Mononuclear cell (primary cell): Measurements from ENCODE around the gene IL17B. TPM values are rescaled to one million over a fixed set of nuclear protein-coding genes. Genes with fewer than 3 reads are reported as not detected.

Experiments used
- H3K27me3 ChIP-seq: 2 replicates; pipeline ENCODE4 v1.6.0; 2011; ENCODE audit warnings: low read length, control low read depth; ENCODE audit not compliant: insufficient read depth
- H3K4me1 ChIP-seq: 2 replicates; pipeline ENCODE4 v1.5.1; 2011; ENCODE audit warnings: mild to moderate bottlenecking, low read length, control low read depth; ENCODE audit not compliant: insufficient read depth
- H3K4me3 ChIP-seq: 2 replicates; pipeline ENCODE4 v1.5.1; 2011; ENCODE audit warnings: mild to moderate bottlenecking, low read length, moderate library complexity
- H3K9me3 ChIP-seq: 2 replicates; pipeline ENCODE4 v1.5.1; 2011; ENCODE audit warnings: low read depth, mild to moderate bottlenecking, control low read depth, low read length
- total RNA-seq: library from RNA; depleted of rRNA; stranded (reverse); fragments of >200 nt; gene quantifications from one replicate; pipeline ENCODE4 v1.2.3, GENCODE V29; 2012

Gene IL17B
- total RNA-seq, 1 donor, result not detected

DNA sequence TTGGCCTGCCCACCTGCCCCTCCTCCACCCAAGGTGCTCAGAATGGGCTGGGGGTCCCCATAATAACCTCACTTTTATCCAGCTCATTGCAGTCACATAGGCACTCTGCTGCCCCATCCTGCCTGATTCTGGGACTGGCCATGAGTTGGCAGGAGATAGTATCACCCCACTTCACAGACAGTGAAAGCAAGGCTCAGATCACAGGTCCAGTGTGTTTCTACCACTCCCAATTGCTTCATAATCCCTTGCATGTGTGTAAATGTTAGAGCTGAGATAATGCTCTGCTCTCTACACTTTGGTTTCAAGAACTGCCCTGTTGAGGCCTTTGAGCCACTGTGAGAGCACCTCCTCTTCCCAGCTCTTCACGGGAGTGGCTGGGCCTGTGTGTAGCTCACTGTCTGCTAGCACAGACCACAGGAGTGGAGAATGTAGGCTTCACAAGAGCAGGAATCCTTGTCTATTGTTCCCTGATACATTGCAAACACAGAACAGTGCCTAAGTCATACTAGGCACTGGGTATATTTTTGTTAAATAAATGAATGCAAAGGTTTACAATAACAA lies 12.8 kb downstream of the IL17B start:
- H3K4me3 ChIP-seq, result no peak overlapping the region
- no peaks in the 10 kb centered on the region for H3K27me3 ChIP-seq
- H3K4me1 ChIP-seq, result peaks cover 5% of the 10 kb centered on the region
- no peaks in the 10 kb centered on the region for H3K9me3 ChIP-seq

DNA sequence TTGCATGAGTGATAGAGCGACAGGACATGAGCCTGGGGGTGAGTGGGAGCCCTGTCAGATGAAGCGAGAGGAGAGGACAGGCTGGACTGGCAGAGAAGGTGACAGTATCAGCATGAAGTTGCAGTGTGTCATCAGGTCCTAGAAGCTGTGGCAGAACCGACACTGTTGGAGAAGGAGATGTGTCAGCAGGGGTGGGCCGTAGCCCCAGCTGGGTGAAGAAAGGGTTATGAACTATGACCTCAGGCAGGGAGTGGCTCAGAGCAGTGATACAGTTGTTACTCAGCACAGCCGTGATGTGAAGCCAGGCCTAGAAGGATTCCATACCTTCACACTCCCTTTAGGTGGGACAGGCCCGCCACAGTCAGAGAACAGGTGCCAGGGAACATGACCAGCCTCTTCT lies 13.7 kb downstream of the IL17B start:
- Histone ChIP-seq H3K4me3 (no peak overlapping the region), H3K9me3 (no peaks in the 10 kb centered on the region), H3K4me1 (peaks cover 13% of the 10 kb centered on the region)

DNA sequence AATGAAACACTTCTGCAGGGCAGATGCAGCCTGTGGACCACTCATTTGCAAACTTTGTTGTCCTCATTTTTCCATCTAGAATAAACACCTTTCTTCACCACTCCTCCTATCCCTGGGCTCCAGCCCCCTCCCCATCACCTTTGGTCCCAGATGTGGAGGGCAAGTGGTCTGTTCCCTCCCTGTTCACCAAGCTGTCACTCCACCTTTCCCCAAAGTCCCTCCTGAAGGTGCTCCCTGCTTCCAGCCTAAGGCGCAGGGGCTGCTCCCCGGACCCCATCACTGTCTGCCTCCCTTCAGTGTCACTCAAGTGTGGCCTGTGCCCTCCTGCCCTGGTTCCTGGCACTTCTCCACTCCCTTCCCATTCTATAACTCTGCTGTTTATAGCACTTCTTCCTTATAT lies 14.4 kb downstream of the IL17B start:
- no peak overlapping the region for H3K4me3 ChIP-seq
- H3K9me3 ChIP-seq, result no peaks in the 10 kb centered on the region
- H3K4me1 ChIP-seq, result peaks cover 20% of the 10 kb centered on the region

More for the DNA sequence above, 13.7 kb downstream of the IL17B start:
- H3K27me3 ChIP-seq, result no peaks in the 10 kb centered on the region

DNA sequence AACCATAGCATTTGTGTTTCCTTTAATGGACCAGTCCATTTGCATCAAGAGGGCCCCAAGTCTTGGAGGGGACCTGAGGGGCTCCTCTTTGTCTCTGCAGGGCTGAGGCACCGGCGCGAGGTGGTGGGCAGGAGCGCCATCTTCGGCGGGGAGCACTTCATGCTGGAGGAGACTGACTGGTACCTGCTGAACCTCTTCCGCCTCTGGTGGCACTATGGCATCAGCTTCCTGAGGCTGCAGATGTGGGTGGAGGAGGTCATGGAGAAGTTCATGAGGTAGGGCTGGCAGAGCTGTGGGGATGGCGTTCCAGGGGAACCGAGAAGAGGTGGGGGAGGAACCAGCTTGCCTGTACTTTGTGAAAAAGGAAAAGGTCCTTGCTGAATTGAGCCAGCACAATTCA lies 15.2 kb downstream of the IL17B start:
- H3K4me3 ChIP-seq, result no peak overlapping the region
- no peaks in the 10 kb centered on the region for H3K27me3 ChIP-seq
- peaks cover 28% of the 10 kb centered on the region for H3K4me1 ChIP-seq
- H3K9me3 ChIP-seq, result no peaks in the 10 kb centered on the region

More for the DNA sequence above, 14.4 kb downstream of the IL17B start:
- no peaks in the 10 kb centered on the region for H3K27me3 ChIP-seq

DNA sequence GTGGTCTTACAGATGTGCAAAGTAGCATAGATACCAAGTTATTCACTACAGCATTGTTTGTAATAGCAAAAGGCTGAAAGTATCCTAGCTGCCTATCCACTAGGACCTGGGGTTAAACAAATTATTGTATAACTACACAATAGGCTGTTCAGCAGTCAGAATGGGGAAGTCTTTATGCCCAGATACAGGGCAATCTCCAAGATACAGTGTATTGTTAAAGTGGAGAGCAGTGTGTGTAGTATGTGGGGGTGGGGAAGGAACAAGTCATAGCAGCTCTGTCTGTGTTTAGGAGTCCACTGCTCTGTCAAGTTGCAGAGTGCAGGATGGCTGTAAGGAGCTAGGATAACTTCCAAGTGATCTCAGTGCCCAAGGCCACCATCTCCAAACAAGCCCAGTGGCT lies 15.7 kb downstream of the IL17B start:
- Histone ChIP-seq H3K4me1 (peaks cover 34% of the 10 kb centered on the region), H3K4me3 (no peak overlapping the region), H3K9me3 (no peaks in the 10 kb centered on the region), H3K27me3 (no peaks in the 10 kb centered on the region)

DNA sequence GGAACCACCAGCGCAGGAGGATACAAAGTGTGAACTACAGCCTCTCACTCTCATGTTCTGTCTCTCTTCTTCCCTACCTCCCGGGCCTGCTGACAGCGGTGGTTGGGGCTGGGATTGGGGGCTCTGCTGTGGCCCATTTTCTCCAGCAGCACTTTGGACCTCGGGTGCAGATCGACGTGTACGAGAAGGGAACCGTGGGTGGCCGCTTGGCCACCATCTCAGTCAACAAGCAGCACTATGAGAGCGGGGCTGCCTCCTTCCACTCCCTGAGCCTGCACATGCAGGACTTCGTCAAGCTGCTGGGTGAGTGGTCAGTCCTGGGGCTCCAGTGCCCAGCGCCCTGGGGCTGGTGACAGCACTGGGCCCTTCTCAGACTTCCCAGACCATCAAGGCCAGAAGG lies 16.6 kb downstream of the IL17B start:
- Histone ChIP-seq H3K27me3 (no peaks in the 10 kb centered on the region), H3K4me3 (no peak overlapping the region), H3K4me1 (peaks cover 35% of the 10 kb centered on the region), H3K9me3 (no peaks in the 10 kb centered on the region)

DNA sequence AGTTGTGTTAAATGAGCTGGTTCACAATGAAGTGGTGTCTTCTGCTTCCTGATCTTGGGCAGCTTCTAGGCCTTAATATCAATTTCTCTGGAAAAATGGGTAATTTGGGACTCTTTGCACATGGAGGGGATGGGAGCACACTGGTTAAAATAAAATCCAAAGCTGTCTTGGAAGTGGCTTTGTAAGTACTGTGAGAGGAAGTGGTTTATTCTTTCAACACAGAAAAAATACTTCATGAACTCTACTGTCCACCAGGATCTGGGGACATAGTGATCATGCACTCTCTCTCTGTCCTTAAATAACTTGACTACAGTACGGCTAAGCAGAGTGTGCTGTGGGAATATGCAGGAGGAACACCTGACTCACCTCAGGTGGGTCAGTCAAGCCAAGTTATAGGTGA lies 18.8 kb downstream of the IL17B start:
- H3K4me1 ChIP-seq, result peaks cover 41% of the 10 kb centered on the region
- no peaks in the 10 kb centered on the region for H3K9me3 ChIP-seq
- H3K4me3 ChIP-seq, result no peak overlapping the region
- no peaks in the 10 kb centered on the region for H3K27me3 ChIP-seq

DNA sequence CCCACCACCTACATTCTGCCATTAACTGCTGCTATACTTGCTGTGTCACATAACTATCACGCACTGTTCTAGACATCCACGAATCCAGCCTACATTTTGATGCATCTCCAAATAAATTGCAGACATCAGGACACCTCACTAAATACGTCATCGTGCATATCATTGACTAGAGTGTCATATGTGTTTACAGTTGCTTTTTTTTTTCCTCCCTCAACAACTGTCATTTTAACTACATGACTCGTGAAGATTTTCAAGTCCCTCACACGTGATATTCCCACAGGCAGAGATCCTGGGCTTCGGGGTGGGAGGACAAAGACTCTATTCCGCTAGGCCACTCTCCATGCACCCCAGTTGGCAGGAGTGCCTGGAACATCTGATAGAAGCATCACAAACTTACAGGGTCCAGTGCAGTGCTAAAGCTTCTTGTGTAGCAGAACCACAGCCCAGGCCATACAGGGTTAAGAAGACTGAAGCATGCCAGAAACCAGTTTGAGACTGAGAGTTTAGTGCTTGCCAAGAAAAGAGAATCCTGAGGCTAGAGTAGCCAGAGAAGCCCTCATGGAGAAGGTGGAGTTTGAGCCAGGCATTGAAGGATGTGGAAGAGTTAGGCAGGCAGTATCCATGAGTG lies 20.1 kb downstream of the IL17B start:
- Histone ChIP-seq H3K4me1 (peaks cover 41% of the 10 kb centered on the region), H3K27me3 (no peaks in the 10 kb centered on the region), H3K9me3 (no peaks in the 10 kb centered on the region), H3K4me3 (no peak overlapping the region)

DNA sequence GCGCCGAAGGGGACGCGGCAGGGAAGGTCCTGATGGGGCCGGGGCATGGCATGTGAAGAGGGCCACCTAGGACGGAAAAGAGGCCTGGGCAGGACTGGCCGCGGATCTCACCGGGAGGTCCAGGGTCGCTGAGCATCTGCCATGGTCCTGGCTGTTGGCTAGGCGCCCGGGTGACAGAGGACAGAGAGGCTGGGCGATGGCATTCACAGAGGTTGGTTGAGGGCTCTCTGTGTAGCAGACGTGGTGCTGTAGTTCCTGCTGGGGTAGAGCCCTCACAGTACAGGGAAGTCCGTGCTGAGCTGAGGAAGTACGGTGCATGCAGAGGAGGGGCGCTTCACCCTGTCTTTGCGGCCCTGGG lies 20.8 kb downstream of the IL17B start:
- Histone ChIP-seq H3K4me1 (peaks cover 41% of the 10 kb centered on the region), H3K27me3 (no peaks in the 10 kb centered on the region), H3K9me3 (no peaks in the 10 kb centered on the region), H3K4me3 (peak overlapping the region; percentile 70)

DNA sequence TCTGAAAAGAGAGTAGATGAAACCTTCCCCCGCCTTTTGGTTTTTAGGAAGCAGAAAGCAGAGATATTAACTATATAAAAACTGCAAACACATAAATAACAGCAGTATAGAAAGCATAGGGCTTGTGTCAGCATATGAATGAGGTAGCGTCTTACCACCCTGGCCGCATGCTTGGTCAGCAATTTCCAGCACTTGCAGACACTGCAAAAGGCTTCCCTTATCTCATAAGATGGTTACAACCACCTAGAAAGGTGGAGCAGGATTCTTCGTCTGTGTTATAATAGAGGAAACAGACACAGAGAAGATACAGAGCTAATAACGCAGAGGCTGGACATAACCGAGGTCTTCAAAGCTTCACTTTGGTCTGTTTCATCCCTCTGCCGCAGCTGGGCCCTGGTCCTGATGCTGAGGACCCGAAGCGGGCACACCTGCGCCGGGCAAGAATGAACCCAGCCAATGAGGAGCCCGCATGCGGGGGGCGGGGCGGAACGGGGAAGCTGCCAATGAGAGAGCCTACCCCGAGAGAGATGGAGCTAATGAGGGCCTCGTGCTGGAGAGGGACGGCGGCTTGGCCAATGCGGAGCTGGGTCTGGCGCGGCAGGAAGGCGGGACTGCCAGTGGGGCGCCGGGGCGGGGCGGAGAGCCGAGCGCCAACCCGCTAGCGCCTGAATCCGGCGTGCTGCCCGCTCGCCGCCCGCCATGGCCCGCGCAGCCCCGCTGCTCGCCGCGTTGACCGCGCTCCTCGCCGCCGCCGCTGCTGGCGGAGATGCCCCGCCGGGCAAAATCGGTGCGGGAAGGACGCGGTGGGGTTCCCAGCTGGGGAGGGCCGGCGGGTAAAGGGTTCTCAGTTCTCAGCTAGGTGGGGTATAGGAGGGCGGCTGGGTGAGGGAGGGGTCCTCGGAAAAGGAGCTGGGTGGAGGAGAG lies 21.5 kb downstream of the IL17B start, which contains the start of gene PCYOX1L:
Gene PCYOX1L, plus strand, starts transcription at position 677 of the 924 bp plus-strand sequence. Its CDS starts 23 bp downstream, at position 700.
- peak within 1 kb of the TSS; percentile 70 for H3K4me3 ChIP-seq
- H3K9me3 ChIP-seq, result no peaks in the 10 kb centered on the region
- H3K27me3 ChIP-seq, result no peaks in the 10 kb centered on the region
- H3K4me1 ChIP-seq, result peaks cover 41% of the 10 kb centered on the region

DNA sequence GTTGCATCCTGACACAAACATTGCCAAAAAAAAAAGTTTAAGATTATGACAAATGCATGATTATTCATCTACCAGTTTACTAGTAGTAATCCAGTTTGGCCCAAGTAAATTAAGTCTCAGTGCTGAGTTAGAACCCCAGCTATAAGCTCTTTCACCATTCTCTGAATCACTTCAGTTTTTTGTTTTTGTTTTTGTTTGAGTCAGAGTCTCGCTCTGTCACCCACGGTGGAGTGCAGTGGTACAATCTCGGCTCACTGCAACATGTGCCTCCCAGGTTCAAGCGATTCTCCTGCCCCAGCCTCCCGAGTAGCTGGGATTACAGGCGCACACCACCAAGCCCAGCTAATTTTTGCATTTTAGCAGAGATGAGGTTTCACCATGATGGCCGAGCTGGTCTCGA lies 22.7 kb downstream of the IL17B start:
- Histone ChIP-seq H3K9me3 (no peaks in the 10 kb centered on the region), H3K4me1 (peaks cover 41% of the 10 kb centered on the region), H3K27me3 (no peaks in the 10 kb centered on the region), H3K4me3 (no peak overlapping the region)

DNA sequence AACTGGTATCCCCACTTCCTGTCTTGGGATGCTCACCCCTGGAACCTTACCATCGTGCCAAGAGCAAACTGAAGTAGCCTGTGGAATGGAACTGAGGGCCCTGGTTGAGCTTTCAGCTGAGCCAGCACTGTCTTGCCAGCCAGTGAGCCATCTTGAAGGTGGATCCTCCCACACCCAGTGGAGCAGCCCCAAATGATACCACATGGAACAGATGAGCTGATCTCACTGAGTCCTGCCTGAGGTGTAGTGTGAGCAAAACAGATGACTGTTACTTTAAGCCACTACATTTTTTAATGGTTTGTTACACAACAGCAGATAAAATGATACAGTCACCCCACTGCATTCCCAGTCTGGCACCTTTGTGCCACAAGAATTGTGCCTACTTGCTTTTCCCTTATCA lies 23.4 kb downstream of the IL17B start:
- Histone ChIP-seq H3K4me3 (no peak overlapping the region), H3K4me1 (peaks cover 34% of the 10 kb centered on the region), H3K9me3 (no peaks in the 10 kb centered on the region), H3K27me3 (no peaks in the 10 kb centered on the region)

DNA sequence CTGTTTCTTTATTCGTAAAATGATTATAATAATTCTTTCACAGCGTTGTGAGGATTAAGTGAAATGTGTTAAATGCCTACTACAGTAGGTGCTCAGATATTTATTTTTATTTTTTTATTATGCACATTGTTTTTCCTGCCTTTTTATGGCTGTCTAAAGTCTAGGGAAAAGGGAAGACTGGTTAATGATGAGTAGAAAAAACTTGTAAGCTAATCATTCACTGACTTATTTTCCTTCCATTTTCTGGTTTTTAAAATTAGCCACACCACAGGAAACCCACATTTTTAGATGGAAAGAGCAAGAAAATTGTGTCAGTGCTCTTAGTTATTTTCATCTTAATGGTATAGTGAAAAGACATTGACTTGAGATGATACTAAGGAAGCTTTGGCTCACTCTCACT lies 25.2 kb downstream of the IL17B start:
- Histone ChIP-seq H3K9me3 (no peaks in the 10 kb centered on the region), H3K27me3 (no peaks in the 10 kb centered on the region), H3K4me3 (no peak overlapping the region), H3K4me1 (peaks cover 22% of the 10 kb centered on the region)

DNA sequence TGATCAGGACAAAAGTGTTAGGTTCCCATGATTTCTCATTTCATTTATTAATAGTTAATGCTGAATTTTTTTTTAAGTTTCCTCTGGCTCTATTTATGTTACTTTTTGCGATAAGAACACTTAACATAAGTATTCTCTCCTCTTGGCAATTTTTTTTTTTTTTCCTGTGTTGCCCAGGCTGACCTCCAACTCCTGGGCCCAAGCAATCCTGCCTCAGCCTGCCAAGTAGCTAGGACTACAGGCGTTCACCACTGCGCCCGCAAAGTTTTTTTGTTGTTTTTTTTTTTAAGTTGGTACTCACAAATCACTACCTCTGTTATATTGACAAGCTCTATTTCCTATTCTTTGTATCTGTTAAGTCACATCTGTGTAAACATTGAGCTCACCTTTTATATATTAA lies 26.9 kb downstream of the IL17B start:
- no peaks in the 10 kb centered on the region for H3K9me3 ChIP-seq
- no peaks in the 10 kb centered on the region for H3K27me3 ChIP-seq
- no peak overlapping the region for H3K4me3 ChIP-seq
- H3K4me1 ChIP-seq, result peaks cover 21% of the 10 kb centered on the region

DNA sequence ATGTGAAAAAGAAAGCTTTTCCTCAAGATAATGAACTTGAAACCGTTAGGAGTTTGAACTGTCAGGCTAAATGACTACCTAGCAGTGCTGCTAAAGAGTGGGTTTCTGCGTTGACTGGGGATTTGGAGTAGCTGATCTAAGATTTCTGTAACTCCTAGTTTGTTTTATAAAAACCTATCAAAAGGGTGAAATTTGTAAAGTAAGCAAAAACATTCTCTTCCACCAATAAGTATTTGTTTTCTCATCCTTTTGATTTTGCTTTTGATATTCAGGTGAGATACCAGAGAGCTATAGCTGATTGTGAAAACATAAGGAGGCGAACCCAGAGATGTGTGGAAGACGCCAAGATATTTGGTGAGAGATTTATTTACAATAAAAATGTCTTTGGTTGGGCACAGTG lies 29.7 kb downstream of the IL17B start:
- Histone ChIP-seq H3K27me3 (no peaks in the 10 kb centered on the region), H3K9me3 (no peaks in the 10 kb centered on the region), H3K4me1 (peaks cover 45% of the 10 kb centered on the region), H3K4me3 (no peak overlapping the region)
